HG02759 (cell line): ENCODE data around the gene KIAA1143.

Source experiments
- ATAC-seq: cut with Tn5 transposase; IDR thresholded peaks from one replicate; pipeline ENCODE4 v1.9.1; 2021; ENCODE audit warnings: mild to moderate bottlenecking, moderate library complexity; ENCODE audit not compliant: unreplicated experiment

The KIAA1143 gene

DNA sequence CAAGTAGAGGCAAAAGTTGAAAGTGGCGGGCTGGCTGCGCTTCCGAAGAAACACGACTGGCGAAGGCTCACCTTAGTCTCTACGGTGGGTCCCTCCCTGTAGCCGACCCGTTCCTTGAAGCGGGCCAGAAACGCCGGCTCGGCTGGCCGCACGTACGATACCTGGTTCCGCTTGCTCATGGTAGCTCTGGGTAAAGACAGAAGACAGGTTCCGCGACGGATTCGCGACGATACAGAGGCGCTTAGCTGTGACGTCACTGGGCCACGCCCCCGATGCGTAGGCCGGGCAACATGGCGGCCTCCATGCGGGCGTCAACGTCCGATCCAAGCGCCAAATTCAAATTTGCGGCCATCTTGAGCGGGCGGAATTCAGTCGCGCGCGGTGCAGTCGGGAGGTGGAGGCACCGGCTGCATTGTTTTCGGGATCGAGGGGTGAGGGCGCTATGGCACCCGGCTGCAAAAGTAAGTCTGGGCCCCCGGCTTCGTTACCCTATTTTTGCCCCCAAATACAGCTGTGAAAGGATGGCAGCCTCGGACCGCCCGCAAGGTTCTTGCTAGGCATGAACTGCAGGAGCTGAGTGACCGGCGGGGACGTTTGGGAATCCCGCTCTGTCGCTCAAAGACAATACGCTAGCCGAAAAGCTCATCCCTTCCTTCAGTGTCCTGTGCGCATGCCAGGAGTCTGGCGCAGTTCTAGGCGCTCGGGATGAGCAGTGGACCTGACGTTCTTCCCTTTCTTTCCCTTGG is at the start of gene KIAA1143, which contains the start of gene KIF15:
TSS of gene KIAA1143 (minus strand) at position 196 of the 746 bp plus-strand sequence. CDS start at position 179, 17 bp downstream.
TSS of gene KIF15 (plus strand) at position 371 of the 746 bp plus-strand sequence. CDS start at position 443, 72 bp downstream.
- peak; percentile 94 for ATAC-seq

DNA sequence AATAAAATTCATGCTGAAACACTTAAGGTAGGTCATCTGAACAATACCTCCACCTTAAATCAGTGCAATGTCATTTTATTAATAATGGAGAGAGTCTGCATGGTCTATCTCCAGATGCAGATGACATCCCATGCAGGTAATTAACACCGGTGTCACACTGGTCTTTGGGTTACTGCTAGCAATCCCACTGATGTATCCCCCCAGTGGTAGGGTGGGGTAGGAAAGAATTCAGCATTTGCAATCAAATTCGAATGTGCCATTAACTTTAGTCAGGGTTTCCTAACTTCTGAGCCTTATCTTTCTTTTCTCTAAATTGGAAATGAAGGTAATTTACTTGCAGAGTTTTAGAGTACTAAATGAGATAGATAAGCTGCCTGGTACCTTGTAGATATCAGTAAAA is 44.5 kb upstream of the KIAA1143 start:
- no peak for ATAC-seq

DNA sequence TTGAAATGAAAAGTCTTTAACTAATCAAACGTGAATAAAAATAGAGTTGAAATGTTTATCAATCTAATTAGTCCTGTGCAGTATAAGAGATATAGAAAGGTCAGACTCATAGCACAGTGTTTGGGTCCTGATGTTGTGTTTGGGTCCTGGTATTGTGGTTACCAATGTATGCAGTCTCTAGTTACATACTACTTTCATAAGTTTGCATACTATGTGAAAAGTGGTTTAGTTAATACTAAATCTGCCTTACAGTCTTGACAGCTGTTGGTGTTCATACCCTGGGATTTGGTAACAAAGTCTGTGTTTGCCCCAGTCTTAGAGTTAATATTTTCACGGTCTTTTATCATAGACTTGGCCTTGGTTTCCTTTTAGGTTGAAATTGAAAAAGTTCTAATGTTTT is 41.9 kb upstream of the KIAA1143 start:
- ATAC-seq: peak; percentile 67

GRCh38 chr3:44802011-44802410 is 40.6 kb upstream of the KIAA1143 start:
- no peak for ATAC-seq

GRCh38 chr3:44795197-44795596 is 33.8 kb upstream of the KIAA1143 start:
- no peak for ATAC-seq

- no peak for ATAC-seq
Measured at GRCh38 chr3:44782891-44783290, 21.5 kb upstream of the KIAA1143 start.

- ATAC-seq: no peak
Measured at GRCh38 chr3:44772099-44772442, 10.7 kb upstream of the KIAA1143 start.

DNA sequence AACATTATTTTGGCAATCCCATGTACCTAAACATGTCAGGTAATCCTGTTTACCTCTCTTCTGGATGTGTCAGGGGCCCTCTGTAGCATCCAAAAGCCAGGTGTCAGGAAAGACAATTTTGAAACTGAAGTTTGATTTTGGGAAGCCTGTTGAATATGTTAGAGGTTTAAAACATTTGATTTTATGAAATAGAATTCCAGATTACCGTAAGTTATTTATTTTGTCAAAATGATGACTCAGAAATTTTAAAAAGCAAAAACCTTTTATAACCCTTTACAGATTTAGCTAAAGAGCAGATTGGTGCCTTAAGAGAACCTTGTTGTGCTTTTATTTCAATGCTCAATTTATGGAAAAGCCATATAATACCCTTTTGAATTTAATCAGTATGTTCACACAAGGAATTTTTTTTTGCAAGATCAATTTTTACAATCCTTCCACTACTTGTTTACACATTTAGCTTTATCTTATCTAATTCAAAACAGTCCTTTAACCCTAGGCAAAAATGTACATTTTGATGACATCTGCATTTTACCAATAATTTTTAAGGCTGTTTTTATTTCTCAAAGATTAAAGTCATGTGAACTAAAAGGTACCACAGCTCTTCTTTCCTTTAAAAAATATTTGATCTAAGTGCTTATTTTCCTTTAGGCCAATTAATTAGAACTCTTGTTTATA is 10.1 kb upstream of the KIAA1143 start:
- ATAC-seq: no peak

DNA sequence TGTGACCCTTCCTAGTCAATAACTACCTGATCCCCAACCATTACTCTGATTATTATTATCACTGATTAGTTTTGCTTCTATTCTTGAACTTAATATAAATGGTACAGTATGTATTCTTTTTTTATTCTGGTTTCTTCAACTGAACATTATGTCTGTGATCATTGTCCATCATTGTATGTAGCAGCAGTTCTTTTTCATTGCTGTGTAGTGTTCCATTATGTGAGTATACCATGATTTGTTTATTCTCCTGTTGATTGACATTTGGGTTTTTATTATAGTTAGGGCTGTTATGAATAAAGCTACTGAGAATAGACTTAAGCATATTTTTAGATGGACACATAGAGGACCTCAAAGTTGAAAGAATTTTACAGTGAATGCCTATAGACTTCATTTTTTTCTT is 2.8 kb upstream of the KIAA1143 start:
- no peak for ATAC-seq

- no peak for ATAC-seq
Measured at GRCh38 chr3:44762690-44763089, 1.3 kb upstream of the KIAA1143 start.

DNA sequence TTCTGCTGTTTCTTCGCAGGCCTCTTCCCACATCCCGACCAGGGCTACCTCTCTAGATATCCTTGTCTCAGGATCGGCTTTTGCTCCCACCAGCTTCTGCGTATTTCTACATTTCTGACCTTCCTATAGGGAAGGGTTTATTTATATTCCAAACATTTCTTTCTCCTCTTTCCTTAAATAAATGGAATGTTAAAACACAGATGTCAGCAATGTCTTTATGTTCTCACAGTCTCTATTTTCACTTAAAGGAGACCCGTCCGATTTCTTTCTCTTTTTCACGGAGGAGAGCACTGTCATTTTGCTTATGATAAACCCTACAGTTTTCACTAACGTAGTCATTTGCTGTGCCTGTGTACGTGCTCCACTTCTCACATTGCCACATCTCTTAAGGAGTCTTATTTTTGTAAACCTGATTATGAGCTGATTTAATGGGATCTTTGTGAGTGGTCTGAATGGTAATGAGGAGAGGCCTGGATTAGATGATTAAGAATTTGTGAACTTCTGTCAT is 805 bp upstream of the KIAA1143 start:
- no peak for ATAC-seq

DNA sequence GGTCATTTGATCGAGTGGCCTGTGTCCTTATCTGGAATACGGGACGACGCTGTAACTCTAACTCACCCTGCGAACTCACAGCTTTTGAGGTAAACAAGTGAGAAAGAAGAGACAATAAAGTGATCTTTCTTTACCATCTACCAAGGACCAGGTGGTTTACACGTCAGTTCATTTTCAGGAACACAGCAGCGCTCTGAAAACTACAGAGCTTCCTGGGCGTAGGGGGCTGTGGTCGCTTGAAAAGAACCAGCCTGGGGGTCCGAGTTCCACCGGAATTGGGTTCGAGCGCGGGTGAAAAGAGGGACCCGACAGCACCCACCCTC is 357 bp downstream of the KIAA1143 start:
- ATAC-seq: no peak

DNA sequence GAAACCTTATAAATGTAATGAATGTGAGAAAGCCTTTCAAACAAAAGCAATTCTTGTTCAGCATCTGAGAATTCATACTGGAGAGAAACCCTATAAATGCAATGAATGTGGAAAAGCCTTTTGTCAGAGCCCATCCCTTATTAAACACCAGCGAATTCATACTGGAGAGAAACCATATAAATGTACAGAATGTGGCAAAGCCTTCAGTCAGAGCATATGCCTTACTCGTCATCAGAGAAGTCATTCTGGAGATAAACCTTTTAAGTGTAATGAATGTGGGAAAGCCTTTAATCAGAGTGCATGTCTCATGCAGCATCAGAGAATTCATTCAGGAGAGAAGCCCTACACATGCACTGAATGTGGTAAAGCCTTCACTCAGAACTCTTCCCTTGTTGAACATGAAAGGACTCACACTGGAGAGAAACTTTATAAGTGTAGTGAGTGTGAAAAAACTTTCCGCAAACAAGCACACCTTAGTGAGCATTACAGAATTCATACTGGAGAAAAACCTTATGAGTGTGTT is 26.7 kb downstream of the KIAA1143 start:
- ATAC-seq: no peak

DNA sequence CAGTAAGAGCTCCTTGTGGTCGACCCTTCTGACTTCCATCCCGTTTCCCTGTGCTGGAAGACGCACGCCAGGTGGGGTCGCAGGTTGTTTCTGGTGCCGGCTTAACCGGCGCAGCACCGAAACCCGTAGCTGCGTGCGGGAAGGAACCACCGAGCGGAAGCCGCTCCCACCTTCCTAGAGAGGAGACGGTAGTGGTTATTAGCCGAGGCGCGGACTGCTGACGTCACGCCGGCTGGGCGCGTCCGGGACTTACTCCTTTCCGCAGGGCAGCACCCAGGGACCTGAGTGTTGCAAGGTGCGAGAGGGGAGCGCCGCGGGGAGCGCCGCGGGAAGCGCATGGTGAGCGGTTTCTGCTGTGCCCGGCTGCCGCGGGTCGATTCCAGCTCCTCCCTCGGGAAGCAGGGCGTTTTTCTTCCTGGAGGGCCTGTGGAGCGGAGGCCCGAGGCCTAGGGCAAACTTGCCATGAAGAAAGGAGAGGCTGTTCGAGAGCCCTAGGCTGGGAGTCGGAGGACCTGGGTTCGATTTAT is 32.0 kb downstream of the KIAA1143 start, which contains the start of gene ZNF501:
TSS of gene ZNF501 (plus strand) at position 252 of the 527 bp plus-strand sequence. CDS start 4,787 bp downstream, outside the sequence.
- peak; percentile 96 for ATAC-seq

GRCh38 chr3:44722103-44722401 is 39.4 kb downstream of the KIAA1143 start:
- ATAC-seq: no peak

DNA sequence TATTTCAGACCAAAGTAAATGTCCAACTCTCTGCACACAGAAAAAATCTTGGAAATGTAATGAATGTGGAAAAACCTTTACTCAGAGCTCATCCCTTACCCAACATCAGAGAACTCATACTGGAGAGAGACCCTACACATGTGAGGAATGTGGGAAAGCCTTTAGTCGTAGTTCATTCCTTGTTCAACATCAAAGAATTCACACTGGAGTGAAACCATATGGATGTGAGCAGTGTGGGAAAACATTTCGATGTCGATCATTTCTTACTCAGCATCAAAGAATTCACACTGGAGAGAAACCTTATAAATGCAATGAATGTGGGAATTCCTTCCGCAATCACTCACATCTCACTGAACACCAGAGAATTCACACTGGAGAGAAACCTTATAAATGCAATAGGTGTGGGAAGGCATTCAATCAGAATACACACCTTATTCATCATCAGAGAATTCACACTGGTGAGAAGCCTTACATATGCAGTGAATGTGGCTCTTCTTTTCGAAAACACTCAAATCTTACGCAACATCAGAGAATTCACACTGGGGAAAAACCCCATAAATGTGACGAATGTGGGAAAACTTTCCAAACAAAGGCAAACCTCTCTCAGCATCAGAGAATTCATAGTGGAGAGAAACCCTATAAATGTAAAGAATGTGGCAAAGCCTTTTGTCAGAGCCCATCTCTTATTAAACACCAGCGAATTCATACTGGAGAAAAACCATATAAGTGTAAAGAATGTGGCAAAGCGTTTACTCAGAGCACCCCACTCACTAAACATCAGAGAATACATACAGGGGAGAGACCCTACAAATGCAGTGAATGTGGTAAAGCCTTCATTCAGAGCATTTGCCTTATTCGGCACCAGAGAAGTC is 40.0 kb downstream of the KIAA1143 start:
- ATAC-seq: no peak

DNA sequence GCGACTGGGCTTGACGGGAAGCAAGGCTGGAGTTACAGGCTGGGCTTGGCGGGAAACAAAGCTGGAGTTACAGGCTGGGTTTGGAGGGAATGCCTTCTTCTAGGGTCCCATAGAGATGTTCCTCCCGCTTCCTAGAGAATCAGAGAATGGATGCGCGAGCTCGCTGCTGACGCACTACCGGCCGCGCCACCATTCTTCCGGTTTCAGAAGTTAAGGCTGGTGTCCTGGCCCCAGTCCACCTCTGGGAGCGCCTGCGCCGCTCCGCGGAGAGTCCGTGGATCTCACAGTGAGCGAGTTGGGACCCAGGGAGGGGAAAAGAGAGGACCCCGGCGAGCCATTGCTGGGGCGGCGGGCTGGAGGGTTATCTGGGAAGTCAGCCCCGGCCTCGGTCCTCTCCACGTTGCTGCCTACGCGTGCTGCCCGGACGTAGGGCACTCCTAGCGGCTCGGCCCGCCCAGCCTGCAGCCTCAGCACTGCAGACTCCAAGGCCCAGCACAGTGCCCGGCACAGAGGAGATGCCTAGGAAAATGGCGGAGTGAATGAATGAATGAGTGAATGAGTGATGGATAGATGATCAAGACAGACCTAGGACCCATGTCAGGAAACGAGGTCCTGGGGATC is 48.9 kb downstream of the KIAA1143 start, which contains the start of gene ZNF502:
TSS of gene ZNF502 (plus strand) at position 206 of the 621 bp plus-strand sequence. CDS start 7,602 bp downstream, outside the sequence.
- no peak for ATAC-seq
